GM12864 (cell line): ENCODE measurements around the gene ZNF385B.

Experiments
- DNase-seq: peaks from one replicate; pipeline ENCODE4 v3.0.0-alpha.2; 2011; ENCODE audit warnings: low read depth
- H3K4me3 ChIP-seq: 2 replicates; pipeline ENCODE4 v1.5.1; 2011; ENCODE audit warnings: mild to moderate bottlenecking, low read depth, low read length, control low read depth
- TF ChIP-seq, protein P1 (sequence below): IDR thresholded peaks from 2 replicates; pipeline ENCODE4 v1.5.1; 2011; ENCODE audit warnings: low read depth, mild to moderate bottlenecking, moderate library complexity, low read length, control low read depth, inconsistent platforms; ENCODE audit errors: missing control alignments

Gene ZNF385B

DNA sequence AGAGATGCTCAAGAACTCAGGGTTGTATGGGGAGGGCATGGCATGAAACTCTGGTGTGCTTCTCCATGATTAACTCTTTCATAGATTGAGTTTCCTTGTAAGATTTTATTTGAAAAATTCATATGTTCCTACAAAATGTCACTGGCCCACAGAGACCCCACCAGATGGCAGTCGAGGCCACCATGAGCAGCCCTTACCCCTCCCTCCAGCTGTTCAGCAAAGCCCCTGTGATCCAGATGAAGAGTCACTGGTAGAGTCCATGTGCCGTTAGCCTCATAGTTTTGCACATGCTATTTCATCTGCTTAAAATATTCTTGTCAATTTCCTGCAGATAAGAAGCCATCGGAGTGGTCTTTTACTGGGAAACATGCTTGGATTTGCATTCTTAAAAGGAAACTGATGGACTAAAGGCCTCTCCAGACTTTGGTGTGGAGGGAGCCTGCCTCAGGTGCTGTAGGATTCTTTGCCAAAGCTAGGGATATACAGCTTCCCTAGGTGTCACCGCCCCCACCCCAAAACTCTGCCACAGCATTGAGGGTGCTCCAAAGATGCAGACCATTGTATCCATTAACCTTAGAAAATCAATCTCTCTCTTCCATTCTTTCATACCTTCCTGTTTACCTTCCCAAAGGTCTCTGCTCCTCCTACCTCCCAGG lies 18.8 kb downstream of the ZNF385B start:
- TF ChIP-seq, protein P1, sequence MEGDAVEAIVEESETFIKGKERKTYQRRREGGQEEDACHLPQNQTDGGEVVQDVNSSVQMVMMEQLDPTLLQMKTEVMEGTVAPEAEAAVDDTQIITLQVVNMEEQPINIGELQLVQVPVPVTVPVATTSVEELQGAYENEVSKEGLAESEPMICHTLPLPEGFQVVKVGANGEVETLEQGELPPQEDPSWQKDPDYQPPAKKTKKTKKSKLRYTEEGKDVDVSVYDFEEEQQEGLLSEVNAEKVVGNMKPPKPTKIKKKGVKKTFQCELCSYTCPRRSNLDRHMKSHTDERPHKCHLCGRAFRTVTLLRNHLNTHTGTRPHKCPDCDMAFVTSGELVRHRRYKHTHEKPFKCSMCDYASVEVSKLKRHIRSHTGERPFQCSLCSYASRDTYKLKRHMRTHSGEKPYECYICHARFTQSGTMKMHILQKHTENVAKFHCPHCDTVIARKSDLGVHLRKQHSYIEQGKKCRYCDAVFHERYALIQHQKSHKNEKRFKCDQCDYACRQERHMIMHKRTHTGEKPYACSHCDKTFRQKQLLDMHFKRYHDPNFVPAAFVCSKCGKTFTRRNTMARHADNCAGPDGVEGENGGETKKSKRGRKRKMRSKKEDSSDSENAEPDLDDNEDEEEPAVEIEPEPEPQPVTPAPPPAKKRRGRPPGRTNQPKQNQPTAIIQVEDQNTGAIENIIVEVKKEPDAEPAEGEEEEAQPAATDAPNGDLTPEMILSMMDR = peak; percentile 30
- no peak for DNase-seq
- H3K4me3 ChIP-seq = no peak overlapping the region

- no peak overlapping the region for H3K4me3 ChIP-seq
- no peak for DNase-seq
- TF ChIP-seq, protein P1 = no peak
Observed at GRCh38 chr2:179840840-179841239, 20.6 kb downstream of the ZNF385B start.

- TF ChIP-seq, protein P1 = no peak
- DNase-seq = no peak
- no peak overlapping the region for H3K4me3 ChIP-seq
Observed at GRCh38 chr2:179837408-179837807, 24.0 kb downstream of the ZNF385B start.

DNA sequence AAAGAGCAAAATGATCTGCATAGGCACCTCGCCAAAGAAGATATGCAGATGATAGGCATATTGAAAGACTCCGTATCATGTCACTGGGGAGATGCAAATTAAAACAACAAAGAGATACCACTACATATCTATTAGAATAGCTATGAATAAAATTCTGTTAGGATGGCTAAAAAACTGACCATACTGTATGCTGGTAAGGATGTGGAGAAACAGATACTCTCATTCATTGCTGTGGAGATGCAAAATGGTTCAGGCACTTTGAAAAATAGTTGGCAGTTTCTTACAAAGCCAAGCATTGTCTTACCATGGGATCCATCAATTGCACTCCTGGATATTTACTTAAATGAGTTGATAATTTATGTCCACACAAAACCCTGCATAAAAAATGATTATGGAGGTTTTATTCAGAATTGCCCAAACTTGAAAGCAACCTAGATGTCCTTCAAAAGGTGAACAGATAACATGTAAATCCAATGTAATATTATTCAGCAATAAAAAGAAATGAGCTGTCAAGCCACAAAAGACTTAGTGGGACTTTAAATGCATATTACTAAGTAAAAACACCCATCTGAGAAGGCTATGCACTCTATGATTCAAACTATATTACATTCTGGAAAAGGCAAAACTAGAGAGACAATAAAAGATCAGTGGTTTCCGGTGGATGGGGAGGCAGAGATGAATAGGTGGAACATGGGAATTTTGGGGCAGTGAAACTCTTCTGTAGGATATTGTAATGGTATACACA lies 31.2 kb downstream of the ZNF385B start:
- DNase-seq = no peak
- H3K4me3 ChIP-seq = no peak overlapping the region
- TF ChIP-seq, protein P1 = no peak

GRCh38 chr2:179826297-179826696 lies 35.1 kb downstream of the ZNF385B start:
- TF ChIP-seq, protein P1 = no peak
- no peak overlapping the region for H3K4me3 ChIP-seq
- DNase-seq = no peak

DNA sequence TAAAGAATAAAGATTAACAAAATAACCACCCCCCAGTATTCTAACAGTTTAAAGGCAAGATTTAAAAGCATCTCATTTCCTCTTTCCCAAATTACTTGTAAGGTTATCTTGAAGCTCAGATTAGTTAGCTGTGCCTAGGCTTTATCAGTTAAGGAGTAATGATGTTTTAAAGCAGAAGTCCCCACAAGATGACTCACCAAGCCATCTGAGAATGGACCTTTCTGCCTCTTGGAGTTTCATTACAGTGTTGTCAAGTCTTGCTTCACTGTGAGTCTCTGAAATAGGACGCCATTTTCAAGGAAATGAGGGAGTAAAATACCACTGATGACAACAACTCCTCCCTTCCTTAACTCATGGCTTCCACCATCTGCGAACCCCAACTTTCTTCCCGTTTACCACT lies 35.9 kb downstream of the ZNF385B start:
- DNase-seq = no peak
- H3K4me3 ChIP-seq = no peak overlapping the region
- TF ChIP-seq, protein P1 = no peak
